Activated CD4-positive, alpha-beta T cell treated with anti-CD3 and anti-CD28 coated beads for 4 hours (primary cell): ENCODE measurements around the gene BMP15.

Source experiments
- DNase-seq, 2 donors: peaks; one replicate each; pipeline ENCODE4 v3.0.0-alpha.2; 2020

Gene BMP15

DNA sequence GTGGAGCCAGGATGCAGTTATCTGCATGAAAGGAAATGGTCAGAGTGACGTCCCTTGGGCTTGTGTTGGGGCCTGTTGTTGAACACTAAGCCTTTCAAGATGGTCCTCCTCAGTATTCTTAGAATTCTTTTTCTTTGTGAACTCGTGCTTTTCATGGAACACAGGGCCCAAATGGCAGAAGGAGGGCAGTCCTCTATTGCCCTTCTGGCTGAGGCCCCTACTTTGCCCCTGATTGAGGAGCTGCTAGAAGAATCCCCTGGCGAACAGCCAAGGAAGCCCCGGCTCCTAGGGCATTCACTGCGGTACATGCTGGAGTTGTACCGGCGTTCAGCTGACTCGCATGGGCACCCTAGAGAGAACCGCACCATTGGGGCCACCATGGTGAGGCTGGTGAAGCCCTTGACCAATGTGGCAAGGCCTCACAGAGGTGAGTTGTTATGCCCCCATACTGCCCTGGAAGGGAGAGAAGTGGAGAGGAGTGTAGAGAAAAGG lies at the start of gene BMP15:
Gene BMP15, plus strand, starts transcription at position 51 of the 492 bp plus-strand sequence. Its CDS starts 49 bp downstream, at position 100.
- DNase-seq = no peak

DNA sequence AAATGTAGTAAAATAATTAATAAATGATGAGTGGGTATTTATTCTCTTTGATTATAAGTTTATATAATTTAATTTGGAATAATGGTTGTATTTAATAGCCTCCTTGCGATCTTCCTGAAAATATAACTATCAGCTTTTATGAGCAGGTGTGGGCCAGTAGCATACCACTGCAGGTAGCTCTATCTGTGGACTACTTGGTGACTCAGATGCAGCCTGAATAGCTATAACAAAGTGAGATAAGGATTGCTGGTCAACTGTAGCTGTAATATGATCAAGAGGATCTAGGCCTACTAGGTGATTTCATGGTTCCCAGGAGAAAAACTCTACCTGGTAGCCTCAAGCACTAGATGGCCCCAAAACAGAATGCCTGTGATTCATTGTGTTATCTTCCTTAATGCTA lies 47.1 kb upstream of the BMP15 start:
- DNase-seq = no peak

DNA sequence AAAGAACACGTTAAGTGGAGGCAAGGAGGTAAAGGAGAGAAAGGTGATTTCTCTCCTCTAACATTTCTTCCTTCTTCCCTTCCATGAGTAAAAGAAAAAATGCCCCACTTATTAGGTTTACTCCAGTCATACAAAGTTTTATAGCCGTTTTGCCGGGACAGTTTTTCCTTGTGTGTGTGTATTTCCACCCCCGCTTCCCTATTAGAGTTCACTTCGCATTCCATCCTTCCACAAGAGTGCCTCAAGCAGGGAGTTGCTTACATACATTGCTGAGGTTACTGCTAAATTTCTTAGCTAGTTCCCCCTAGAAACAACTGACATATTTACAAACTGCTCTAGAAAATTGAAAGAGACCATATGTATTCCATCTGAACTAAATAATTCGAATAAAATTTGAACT lies 45.2 kb upstream of the BMP15 start:
- no peak for DNase-seq

DNA sequence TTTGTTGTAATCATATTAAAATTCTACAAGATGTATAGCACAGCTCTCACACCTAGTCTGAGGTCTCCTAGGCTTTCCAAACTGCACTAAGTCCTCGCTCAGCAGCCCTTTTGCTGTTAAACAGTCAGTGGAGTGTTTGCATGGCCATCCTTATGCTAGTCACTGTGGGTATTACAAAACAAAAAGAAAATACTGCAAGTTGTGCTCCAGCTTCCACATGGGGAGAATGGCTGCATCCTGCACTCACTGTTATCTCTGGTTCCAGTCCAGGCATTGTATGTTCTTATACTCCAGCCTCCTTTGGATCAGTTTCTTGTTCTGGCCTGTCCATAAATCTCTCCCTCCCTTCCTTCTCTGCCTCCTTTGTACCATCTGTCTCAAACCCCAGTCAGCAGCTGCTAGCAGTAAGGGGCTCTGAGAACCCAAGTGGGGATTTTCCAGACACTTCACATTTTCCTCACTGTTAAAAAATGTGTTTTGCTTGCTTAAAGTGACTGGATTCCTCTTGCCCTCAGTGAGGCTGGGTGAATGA lies 38.5 kb upstream of the BMP15 start:
- DNase-seq = no peak

DNA sequence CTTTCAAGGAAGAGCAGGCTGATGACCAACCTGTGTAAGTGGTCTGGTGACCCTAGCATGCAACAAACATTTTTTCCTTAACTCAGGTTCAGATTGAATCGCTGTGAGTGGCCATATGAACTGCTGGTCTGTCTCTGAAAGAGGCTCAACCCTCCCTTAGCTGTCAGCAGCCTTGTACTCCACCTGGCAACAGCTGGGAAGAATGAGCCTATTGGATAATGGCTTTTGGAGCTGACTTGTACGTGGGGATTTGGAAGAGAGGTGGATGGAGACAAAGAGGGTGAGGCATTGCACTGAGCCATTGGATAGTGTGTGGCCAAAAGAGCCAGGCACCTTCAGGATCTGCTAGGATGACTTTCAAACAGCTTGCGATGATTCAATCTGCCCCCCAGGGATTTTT lies 35.7 kb upstream of the BMP15 start:
- no peak for DNase-seq

DNA sequence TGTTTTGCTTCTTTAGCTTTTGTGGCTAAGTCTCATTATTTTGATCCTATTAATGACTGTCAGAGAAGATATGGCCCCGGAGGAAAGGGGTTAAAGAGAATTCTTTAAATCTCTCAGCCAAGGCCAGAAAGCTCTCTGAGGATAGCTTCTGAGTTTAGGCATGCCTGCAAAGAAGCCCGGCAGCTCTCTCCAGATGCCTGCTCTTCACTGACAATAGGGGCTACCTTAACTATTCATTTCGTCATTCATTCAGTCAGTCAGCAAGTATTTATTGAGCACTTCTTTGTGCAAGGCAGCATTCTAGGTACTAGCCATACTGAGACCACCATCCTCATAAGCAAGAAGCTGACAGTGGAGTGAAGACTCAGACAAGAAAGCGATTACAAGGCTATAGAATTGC lies 34.0 kb upstream of the BMP15 start:
- DNase-seq = no peak

DNA sequence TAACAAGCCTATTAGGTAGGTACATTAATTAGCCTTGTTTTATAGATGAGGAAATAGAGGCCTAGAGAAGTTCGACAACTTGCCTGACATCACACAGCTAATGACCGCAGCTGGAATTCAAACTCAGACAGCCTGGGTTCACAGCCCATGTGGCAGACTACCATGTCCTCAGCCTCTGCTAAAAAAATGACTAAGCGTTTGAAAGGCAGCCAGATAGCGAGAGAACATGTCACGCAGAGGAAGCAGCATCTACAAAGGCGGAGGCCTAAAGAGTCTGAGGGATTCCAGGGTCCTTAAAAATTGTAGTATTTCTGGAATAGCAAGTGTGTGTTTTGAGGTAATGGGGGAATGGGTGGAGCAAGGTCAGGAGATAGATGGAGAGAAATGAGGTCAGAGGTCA lies 33.2 kb upstream of the BMP15 start:
- no peak for DNase-seq

DNA sequence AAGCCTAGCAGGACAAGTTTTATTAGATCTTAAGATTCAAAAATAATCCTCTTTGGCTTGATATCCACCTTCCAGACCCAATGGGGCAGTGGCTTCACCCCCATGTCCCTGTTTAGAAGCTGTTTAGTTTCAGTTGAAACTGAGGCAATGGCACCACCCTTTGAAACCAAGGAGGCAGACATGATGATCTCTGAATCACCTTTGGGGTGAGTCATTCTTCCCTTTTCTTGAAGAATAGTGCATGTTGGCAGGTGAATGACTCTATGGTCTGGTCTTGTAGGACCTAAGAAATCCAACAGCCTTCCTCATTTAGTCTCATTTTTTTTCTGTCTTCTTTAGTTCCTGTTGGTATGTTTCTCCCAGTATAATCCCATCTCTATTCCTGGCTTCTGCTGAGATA lies 29.5 kb upstream of the BMP15 start:
- no peak for DNase-seq

DNA sequence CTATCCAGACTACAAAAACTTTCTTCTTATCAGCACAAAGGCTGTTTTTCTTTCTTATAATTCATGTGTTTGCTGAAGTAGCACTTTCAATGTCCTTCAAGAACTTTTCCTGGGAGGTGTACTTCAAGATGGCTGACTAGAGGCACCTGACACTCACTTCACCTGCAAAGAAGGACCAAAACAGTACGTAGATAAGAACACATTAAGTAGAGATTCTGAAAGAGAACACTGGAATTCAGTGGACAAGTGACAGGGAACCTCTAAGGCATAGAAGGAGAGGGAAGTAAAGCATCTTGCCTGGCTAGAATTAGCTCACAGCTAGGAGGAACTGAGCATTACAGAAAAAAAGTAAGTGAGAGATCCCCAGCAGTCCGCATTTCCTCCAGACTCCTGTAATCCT lies 21.7 kb upstream of the BMP15 start:
- DNase-seq = no peak

DNA sequence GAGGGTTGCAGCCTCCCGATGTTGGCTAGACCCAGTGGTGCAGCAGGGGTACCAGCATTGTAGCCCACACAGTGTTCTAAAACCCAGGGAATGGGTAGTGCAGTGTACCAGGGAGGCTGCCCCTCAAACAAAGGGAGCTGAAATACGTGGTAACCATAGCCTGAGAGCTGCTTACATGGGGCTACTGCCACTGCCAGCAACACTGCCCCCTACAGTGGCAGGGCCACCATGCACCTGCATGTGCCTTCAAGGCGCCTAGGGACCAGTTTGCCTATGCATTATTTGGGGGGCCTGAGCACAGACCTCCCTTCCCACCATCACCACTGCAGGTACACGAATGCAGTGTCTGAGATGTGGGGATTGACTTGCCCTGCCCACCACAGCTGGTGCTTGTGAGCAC lies 21.0 kb upstream of the BMP15 start:
- DNase-seq = no peak

DNA sequence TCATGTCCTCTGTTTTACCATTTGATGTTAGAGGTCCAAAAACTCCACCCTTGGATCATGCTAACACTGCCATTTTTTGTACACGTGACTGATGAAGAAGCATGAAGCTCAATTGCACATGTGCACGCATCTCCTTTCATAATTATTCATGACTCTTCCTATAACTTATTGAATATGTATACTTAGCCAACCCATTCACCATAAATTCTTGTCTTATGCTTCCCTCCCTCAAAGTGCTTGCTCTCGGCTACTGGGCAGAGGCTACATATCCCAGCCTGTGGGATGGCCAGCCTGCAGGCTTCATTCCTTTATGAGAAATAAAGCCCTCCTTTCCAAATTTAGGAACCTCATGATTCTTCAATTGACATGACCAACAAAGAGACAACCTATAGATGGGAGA lies 17.5 kb upstream of the BMP15 start:
- DNase-seq = no peak

DNA sequence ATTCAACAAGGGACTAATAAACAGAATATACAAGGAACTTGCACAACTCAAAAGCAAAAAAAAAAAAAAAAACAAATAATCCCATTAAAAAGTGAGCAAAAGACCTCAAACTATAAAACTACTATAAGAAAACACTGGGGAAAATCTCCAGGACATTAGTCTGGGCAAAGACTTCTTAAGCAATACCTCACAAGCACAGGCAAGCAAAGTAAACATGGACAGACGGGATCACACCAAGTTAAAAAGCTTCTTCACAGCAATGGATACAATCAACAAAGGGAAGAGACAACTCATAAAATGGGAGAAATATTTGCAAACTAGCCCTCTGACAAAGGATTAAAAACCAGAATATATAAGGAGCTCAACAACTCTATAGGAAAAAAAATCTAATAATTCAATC lies 17.1 kb upstream of the BMP15 start:
- DNase-seq = no peak

DNA sequence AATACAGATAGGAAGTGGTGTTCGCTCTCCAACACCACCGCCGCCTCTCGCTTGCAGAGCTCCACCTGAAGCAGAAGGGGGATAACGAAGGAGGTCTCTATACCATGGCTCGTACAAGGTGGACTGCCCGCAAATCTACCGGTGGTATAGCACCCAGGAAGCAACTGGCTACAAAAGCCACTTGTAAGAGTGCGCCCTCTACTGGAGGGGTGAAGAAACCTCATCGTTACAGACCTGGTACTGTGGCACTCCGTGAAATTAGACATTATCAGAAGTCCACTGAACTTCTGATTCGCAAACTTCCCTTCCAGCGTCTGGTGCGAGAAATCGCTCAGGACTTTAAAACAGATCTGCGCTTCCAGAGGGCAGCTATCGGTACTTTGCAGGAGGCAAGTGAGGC lies 5.2 kb upstream of the BMP15 start:
- no peak for DNase-seq

DNA sequence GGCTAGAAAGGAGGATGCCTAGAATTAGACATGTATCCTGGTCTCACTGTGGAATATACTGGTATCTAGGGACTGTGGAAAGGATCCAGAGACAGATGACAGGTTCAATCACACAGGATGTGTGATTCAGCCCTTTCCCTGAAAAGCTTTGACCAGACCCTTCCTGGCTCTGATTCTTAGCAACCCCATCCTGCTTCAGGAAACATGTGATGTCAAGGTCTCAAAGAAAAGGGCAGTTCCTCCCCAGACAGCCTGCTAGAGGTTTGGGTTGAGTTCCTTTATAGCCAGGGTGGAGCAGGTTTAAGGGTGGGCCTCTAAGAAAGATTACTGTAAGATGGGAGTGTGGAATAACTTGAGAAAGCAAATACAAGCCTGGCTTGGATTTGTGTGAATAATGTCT lies 3.0 kb downstream of the BMP15 start:
- DNase-seq = no peak

DNA sequence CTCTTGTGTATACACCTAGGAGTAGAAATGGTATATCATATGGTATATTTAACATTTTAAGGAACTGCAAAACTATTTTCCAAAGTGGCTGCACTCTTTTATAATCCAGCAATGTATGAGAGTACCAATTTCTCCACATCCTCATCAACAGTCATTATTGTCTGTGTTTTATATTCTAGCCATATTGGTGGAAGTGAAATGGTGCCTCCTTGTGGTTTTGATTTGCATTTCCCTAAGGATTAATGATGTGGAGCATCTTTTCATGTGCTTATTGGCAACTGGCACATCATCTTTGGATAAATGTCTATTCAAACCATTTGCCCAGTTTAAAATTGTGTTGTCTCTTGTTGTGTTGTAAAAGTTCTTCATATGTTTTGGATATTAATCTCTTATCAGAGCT lies 9.6 kb downstream of the BMP15 start:
- DNase-seq = no peak

DNA sequence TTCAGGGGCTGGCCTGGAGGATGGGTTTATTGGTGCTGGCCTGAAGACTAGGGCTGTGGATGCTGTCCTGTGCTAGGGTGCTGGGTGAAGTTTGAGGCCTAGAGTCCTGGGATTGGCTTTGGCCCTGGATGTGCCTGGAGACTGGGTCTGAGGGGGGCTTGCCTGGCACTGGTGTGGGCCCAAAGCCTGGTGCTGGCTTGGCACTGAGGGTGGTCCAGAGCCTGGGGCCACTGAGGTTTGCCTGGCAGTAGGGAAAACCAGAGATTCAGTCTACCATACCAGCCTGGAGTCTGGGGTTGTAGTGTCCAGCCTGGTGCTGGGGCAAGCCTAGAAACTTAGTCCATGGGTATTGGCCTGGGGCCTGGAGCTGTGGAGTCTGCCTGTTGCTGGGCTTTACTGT lies 16.6 kb downstream of the BMP15 start:
- DNase-seq = no peak

DNA sequence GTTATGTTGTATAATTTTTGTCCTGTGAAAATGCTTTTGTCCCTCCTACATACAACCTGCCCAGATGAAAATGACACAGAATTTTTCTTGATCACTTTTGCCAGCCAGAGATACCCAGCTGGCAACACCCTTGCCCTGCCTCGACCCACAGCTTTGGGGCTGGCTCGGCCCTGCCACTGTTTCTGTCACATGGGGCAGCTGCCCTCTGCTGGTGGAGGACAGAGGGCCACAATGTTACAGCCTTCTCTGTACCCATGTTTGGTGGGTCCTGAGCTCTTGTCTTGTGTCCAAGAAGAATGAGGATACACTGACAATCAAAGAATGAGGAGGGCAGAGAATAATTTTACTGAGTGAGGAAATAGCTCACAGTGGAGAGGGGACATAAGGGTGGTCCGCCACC lies 31.1 kb downstream of the BMP15 start:
- no peak for DNase-seq

DNA sequence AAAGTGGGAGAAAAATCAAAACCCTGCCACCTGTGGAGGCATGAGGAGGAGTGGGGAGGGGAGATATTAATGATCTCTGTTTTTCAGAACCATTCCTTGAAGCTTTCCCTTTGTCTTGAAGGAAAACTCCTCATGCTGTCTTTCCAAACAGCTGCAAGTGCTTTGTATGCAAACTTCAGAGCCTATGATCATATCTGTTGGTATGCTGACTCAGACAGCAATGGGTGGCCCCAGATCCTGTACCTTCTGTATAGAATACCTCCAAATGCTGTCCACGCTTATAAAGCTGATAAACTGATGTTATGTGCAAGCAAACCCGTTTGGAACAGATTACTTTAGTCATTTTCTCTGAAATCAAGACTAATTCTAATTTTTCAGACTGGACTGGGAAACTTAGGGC lies 31.9 kb downstream of the BMP15 start:
- DNase-seq = no peak

DNA sequence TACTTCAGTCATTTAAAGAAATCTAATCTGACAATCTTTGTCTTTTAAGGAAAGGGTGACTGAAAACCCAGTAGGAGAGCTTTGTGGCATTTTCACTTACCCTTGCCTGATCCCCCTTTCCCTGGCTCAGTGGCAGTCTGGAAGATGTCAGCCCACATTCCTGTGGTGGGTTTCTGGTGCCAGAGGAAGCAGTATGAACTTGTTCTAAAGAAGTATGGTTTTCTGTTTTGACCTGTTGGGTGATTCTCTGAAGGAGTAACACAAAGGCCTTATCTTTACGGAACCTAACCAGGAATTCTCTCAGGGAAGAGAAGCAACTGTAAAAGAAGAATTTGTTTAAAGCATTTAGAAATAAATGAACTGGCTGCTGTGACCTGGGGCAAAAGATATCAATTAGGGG lies 41.9 kb downstream of the BMP15 start:
- no peak for DNase-seq

DNA sequence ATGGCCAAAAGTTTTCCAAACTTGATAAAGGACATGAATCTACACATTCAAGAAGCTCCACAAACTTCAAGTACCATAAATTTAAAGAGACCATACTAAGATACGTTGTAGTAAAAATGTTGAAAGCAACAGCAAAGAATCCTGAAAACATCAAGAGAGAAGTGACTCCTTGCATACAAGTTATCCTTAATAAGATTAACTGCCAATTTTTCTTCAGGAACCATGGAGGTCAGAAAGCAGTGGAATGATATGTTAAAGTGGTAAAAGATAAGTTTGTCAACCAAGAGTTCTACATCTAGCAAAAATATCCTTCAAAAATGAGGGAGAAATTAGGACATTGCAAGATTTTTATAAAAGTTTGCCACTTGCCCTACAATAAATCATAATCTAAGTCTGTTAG lies 43.3 kb downstream of the BMP15 start:
- DNase-seq = no peak

DNA sequence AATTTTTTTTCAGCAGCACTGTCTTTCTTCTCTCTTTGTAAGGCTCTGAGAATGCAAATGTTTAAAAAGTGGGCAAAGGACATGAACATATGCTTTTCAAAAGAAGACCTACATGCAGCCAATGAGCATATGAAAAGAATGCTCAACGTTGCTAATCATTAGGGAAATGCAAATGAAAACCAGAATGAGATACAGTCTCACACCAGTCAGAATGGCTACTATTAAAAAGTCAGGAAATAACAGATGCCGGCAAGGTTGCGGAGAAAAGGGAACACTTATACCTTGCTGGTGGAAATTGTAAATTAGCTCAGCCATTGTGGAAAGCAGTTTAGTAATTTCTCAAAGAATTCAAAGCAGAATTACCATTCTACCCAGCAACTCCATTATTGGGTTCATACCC lies 51.6 kb downstream of the BMP15 start:
- DNase-seq = no peak

DNA sequence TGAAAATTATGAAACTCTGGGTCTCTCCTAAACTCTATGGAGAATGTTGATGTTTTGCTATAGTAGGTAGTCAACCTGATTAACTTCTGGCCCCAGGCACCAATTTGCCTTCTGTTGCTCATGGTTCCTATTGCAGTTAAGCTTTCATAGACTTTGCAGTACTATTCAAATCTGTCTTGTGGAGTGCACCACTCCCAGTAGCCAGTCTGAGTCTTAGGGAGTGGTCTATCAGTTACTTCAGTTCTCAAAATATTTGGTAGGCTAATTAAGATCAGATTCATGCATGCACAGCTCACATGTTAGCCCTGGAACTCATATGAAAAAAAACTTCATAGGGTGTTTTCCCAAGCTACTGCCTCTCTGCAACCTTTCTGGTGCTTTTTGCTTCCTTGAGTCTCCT lies 53.3 kb downstream of the BMP15 start:
- no peak for DNase-seq
